Panc1 (cell line): ENCODE measurements around the gene ITGAD.

Experiments
- POLR2AphosphoS5 ChIP-seq: IDR thresholded peaks from 2 replicates; pipeline ENCODE4 v1.6.1; 2012; ENCODE audit warnings: mild to moderate bottlenecking, low read depth, low read length, moderate library complexity
- SIN3A ChIP-seq: IDR thresholded peaks from 2 replicates; pipeline ENCODE4 v1.6.1; 2012; ENCODE audit warnings: low read depth, mild to moderate bottlenecking, low read length, moderate library complexity, borderline replicate concordance; ENCODE audit not compliant: insufficient read depth
- TF ChIP-seq, protein P1 (sequence below): fragments of 450-650 bp; IDR thresholded peaks from 2 replicates; pipeline ENCODE4 v1.5.1; 2017; ENCODE audit warnings: mild to moderate bottlenecking
- TF ChIP-seq, protein P2 (sequence below), 2 experiments: IDR thresholded peaks; 2 replicates each; pipeline ENCODE4 v1.6.1; 2011 to 2012; ENCODE audit warnings: low read depth in 2 of 2, control low read depth in 1 of 2, low read length in 1 of 2, mild to moderate bottlenecking in 1 of 2, moderate library complexity in 1 of 2; ENCODE audit not compliant: insufficient read depth in 1 of 2

DNA sequence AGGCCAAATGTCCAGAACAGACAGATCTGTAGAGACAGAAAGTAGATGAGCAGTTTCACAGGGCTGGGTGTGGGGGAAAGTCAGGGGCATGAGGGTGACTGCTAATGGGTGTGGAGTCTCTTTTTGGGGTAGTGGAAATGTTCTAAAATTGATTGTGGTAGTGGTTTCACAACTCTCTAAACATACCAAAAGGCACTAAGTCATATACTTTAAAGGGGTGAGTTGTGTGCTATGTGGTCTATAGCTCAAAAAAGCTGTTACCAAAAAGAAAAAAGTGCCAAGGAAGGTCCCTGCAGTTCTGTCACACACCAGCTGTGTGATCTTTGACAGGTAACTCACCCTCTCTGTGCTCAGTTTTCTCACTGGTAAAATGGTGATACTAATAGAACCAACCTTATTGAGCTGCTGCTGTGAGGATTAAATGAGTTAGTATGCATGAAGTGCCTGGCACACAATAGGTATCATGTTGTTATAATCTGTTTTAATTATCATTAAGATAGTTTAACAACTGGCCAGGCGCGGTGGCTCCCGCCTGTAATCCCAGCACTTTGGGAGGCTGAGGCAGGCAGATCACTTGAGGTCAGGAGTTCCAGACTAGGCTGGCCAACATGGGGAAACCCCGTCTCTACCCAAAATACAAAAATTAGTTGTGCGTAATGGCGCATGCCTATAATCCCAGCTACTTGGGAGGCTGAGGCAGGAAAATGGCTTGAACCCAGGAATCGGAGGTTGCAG, 27.8 kb upstream of the ITGAD start:
- TF ChIP-seq, protein P1, sequence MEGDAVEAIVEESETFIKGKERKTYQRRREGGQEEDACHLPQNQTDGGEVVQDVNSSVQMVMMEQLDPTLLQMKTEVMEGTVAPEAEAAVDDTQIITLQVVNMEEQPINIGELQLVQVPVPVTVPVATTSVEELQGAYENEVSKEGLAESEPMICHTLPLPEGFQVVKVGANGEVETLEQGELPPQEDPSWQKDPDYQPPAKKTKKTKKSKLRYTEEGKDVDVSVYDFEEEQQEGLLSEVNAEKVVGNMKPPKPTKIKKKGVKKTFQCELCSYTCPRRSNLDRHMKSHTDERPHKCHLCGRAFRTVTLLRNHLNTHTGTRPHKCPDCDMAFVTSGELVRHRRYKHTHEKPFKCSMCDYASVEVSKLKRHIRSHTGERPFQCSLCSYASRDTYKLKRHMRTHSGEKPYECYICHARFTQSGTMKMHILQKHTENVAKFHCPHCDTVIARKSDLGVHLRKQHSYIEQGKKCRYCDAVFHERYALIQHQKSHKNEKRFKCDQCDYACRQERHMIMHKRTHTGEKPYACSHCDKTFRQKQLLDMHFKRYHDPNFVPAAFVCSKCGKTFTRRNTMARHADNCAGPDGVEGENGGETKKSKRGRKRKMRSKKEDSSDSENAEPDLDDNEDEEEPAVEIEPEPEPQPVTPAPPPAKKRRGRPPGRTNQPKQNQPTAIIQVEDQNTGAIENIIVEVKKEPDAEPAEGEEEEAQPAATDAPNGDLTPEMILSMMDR: no peak
- TF ChIP-seq POLR2AphosphoS5 (no peak), SIN3A (no peak)
- TF ChIP-seq, protein P2, sequence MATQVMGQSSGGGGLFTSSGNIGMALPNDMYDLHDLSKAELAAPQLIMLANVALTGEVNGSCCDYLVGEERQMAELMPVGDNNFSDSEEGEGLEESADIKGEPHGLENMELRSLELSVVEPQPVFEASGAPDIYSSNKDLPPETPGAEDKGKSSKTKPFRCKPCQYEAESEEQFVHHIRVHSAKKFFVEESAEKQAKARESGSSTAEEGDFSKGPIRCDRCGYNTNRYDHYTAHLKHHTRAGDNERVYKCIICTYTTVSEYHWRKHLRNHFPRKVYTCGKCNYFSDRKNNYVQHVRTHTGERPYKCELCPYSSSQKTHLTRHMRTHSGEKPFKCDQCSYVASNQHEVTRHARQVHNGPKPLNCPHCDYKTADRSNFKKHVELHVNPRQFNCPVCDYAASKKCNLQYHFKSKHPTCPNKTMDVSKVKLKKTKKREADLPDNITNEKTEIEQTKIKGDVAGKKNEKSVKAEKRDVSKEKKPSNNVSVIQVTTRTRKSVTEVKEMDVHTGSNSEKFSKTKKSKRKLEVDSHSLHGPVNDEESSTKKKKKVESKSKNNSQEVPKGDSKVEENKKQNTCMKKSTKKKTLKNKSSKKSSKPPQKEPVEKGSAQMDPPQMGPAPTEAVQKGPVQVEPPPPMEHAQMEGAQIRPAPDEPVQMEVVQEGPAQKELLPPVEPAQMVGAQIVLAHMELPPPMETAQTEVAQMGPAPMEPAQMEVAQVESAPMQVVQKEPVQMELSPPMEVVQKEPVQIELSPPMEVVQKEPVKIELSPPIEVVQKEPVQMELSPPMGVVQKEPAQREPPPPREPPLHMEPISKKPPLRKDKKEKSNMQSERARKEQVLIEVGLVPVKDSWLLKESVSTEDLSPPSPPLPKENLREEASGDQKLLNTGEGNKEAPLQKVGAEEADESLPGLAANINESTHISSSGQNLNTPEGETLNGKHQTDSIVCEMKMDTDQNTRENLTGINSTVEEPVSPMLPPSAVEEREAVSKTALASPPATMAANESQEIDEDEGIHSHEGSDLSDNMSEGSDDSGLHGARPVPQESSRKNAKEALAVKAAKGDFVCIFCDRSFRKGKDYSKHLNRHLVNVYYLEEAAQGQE (IDR thresholded peaks at IDR 0.05; ENCODE audit: insufficient read depth in 1 of 2, low read depth in 2 of 2, low read length in 1 of 2): no peak
